Endothelial cell of umbilical vein (primary cell): ENCODE measurements around the gene DSCAML1. TPM values are rescaled to one million over a fixed set of nuclear protein-coding genes. Genes with fewer than 3 reads are reported as not detected.

Experiments used
- BruUV-seq: library from RNA; stranded (reverse); fragments of 400-500 nt; replicated peaks from 2 replicates; lab custom pipeline; 2021; lab: Mats Ljungman, UMichigan
- CTCF ChIA-PET: fragments of 300-600, 350-600 bp; sonication (Branson Sonifier 250); formaldehyde crosslinking; loops from one replicate; lab custom pipeline; 2021; ENCODE audit warnings: antibody characterized with exemption, inconsistent platforms; lab: Charles Lee
- POLR2A ChIA-PET: fragments of 300-600, 350-600 bp; sonication (Branson Sonifier 250); formaldehyde crosslinking; loops from one replicate; lab custom pipeline; 2021; ENCODE audit warnings: antibody characterized with exemption, inconsistent platforms; lab: Charles Lee
- DNase-seq: peaks from one replicate; pipeline ENCODE4 v3.0.0-alpha.2; 2011; ENCODE audit warnings: low read depth, low spot score
- FAIRE-seq: peaks from 2 replicates; lab custom pipeline; 2011; peaks lifted over from hg19 to GRCh38; lab: Jason Lieb, UNC
- H2AFZ ChIP-seq: 2 replicates; pipeline ENCODE4 v1.6.0; 2012; ENCODE audit warnings: low read depth, low read length, control low read depth, inconsistent platforms
- H3K27ac ChIP-seq: 2 replicates; pipeline ENCODE4 v1.5.1; 2011; ENCODE audit warnings: low read depth, mild to moderate bottlenecking, control low read depth, low read length, moderate library complexity; ENCODE audit not compliant: insufficient read depth
- H3K27me3 ChIP-seq, 2 experiments: 2 replicates each; pipeline versions ENCODE4 v1.6.0 to v1.6.1; 2011; ENCODE audit warnings: low read length in 2 of 2, mixed read lengths in 1 of 2; ENCODE audit not compliant: control insufficient read depth in 2 of 2, insufficient read depth in 2 of 2
- H3K36me3 ChIP-seq, 2 experiments: 2 replicates in 1 of 2; 3 replicates in 1 of 2; pipeline ENCODE4 v1.5.1; 2011; ENCODE audit warnings: low read length in 2 of 2, mild to moderate bottlenecking in 1 of 2, moderate library complexity in 1 of 2; ENCODE audit not compliant: control insufficient read depth in 2 of 2, insufficient read depth in 2 of 2; ENCODE audit errors: extremely low read depth in 1 of 2
- H3K4me1 ChIP-seq: 3 replicates; pipeline ENCODE4 v1.5.1; 2011; ENCODE audit warnings: mild to moderate bottlenecking, low read length; ENCODE audit not compliant: control insufficient read depth, insufficient read depth; ENCODE audit errors: extremely low read depth
- H3K4me2 ChIP-seq: 2 replicates; pipeline ENCODE4 v1.6.1; 2011; ENCODE audit warnings: low read length, control low read depth, mixed read lengths; ENCODE audit not compliant: insufficient read depth
- H3K4me3 ChIP-seq, 3 experiments: fragments of 200-600 bp in 1 of 3; sonication (generic), shearing (Covaris generic) in 1 of 3; replicated peaks in 1 of 3; 2 replicates each; pipeline ENCODE4 v1.5.1; 2011 to 2016; ENCODE audit warnings: control low read depth in 3 of 3, low read length in 3 of 3, mild to moderate bottlenecking in 2 of 3, inconsistent platforms in 1 of 3, low read depth in 1 of 3, moderate library complexity in 1 of 3; ENCODE audit not compliant: insufficient read depth in 1 of 3
- H3K79me2 ChIP-seq: 2 replicates; pipeline ENCODE4 v1.6.0; 2012; ENCODE audit warnings: low read length, inconsistent platforms; ENCODE audit not compliant: control insufficient read depth, insufficient read depth
- H3K9ac ChIP-seq: replicated peaks from 2 replicates; pipeline ENCODE3; 2011; ENCODE audit warnings: low read length, control low read depth; ENCODE audit not compliant: insufficient read depth; ENCODE audit errors: extremely low read depth
- H3K9me1 ChIP-seq: replicated peaks from 3 replicates; pipeline ENCODE4 v1.6.0; 2011; ENCODE audit warnings: mild to moderate bottlenecking, low read length; ENCODE audit not compliant: control insufficient read depth, insufficient read depth; ENCODE audit errors: extremely low read depth
- H3K9me3 ChIP-seq: replicated peaks from 2 replicates; pipeline ENCODE4 v1.5.1; 2012; ENCODE audit warnings: low read length, inconsistent platforms; ENCODE audit not compliant: control insufficient read depth, insufficient read depth
- H4K20me1 ChIP-seq: replicated peaks from 2 replicates; pipeline ENCODE3; 2011; ENCODE audit warnings: mild to moderate bottlenecking, low read length; ENCODE audit not compliant: control insufficient read depth, insufficient read depth; ENCODE audit errors: extremely low read depth
- CTCF ChIP-seq, 2 donors: IDR thresholded peaks; 1 replicate in 1 of 2; 2 replicates in 1 of 2; pipeline ENCODE4 v1.5.1; 2011; ENCODE audit warnings: low read length in 2 of 2, mild to moderate bottlenecking in 2 of 2, moderate library complexity in 2 of 2, control low read depth in 1 of 2, inconsistent platforms in 1 of 2, low read depth in 1 of 2; ENCODE audit not compliant: insufficient read depth in 1 of 2; ENCODE audit errors: extremely low read depth in 1 of 2
- EZH2 ChIP-seq: IDR thresholded peaks from 2 replicates; pipeline ENCODE4 v1.6.1; 2012; ENCODE audit warnings: borderline replicate concordance, low read depth, mild to moderate bottlenecking, moderate library complexity, low read length, inconsistent platforms; ENCODE audit not compliant: severe bottlenecking
- FOS ChIP-seq: IDR thresholded peaks from 2 replicates; pipeline ENCODE4 v1.6.1; 2011; ENCODE audit warnings: mild to moderate bottlenecking, low read length, moderate library complexity, borderline replicate concordance; ENCODE audit not compliant: insufficient read depth
- GATA2 ChIP-seq: IDR thresholded peaks from 2 replicates; pipeline ENCODE4 v1.7.0; 2011; ENCODE audit warnings: low read depth, mild to moderate bottlenecking, moderate library complexity, mixed read lengths, low read length; ENCODE audit not compliant: insufficient read length, insufficient read depth
- JUN ChIP-seq: IDR thresholded peaks from 2 replicates; pipeline ENCODE4 v1.6.1; 2011; ENCODE audit warnings: borderline replicate concordance, low read depth; ENCODE audit not compliant: insufficient read length, insufficient read depth
- MYC ChIP-seq: IDR thresholded peaks from one replicate; pipeline ENCODE4 v1.6.1; 2011; ENCODE audit warnings: mild to moderate bottlenecking, low read depth, low read length
- POLR2A ChIP-seq: IDR thresholded peaks from 2 replicates; pipeline ENCODE4 v1.6.1; 2012; ENCODE audit warnings: low read depth, mild to moderate bottlenecking, control low read depth, low read length
- POLR2AphosphoS5 ChIP-seq: IDR thresholded peaks from 2 replicates; pipeline ENCODE4 v1.6.1; 2012; ENCODE audit warnings: low read depth, mild to moderate bottlenecking, control low read depth, low read length, moderate library complexity; ENCODE audit not compliant: insufficient read depth
- dilution Hi-C: fragments of 300-500 bp; cut with MboI; formaldehyde crosslinking; loops from one replicate; pipeline ENCODE4 v1.15.0; 2019; ENCODE audit warnings: low sequenced_read_pairs; ENCODE audit not compliant: extremely low pct_ligation_motif_present
- intact Hi-C: fragments of 100-400 bp; cut with micrococcal nuclease; formaldehyde crosslinking; loops from one replicate; pipeline ENCODE4 v1.10.0; 2022
- polyA plus RNA-seq, 4 experiments: library from polyadenylated mRNA; depleted of rRNA in 3 of 4; stranded (reverse) in 3 of 4; unstranded in 1 of 4; fragments of >200 nt; gene quantifications; 2 replicates each; pipeline versions ENCODE4 v1.2.1 to v1.2.3, GENCODE V29; 2011 to 2012; ENCODE audit warnings: missing spikeins in 1 of 4
- total RNA-seq: library from RNA; stranded (reverse); gene quantifications from 2 replicates; pipeline ENCODE4 v1.2.3, GENCODE V29; 2021
- TF ChIP-seq, protein P1 (sequence below): IDR thresholded peaks from 2 replicates; pipeline ENCODE4 v1.6.1; 2011; ENCODE audit not compliant: insufficient read depth, insufficient read length

The DSCAML1 gene
- total and polyA plus RNA-seq, 2 donors (not counting 3 experiments of a cell fraction or from before 2014, with no cell fraction given): not detected

DNA sequence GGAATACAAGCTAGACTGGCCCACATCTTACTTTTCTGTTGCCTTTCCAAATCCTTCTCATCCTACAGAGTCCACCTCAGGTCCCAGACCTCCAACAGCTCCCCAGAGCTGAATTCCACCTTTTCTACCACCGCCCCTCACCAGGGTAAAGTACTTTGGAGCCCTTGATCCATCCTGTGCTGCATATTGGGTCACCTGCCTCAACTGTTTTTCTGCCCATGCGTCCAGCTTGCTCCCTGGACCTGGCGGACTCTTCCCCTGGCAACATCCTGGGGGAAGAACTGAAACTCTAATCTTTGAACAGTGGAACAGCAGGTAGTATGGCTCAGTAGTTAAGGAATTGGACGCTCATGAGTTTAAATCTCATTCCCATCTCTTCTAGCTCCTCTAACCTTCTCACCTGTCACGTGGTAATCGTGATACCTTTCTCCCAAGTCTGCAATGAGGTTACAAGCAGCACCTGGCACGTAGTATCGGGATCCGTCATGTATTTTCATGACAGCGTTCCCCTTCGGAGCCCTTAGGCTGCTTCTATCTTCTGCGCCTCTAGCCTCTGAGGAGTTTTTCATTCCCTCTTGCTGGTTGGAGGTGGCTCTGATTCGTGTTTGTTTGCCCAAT lies 371.2 kb downstream of the DSCAML1 start:
- DNase-seq: no peak
- no peak for TF ChIP-seq EZH2
- TF ChIP-seq JUN: no peak
- no peak for TF ChIP-seq MYC
- no peak for TF ChIP-seq POLR2AphosphoS5
- TF ChIP-seq, protein P1, sequence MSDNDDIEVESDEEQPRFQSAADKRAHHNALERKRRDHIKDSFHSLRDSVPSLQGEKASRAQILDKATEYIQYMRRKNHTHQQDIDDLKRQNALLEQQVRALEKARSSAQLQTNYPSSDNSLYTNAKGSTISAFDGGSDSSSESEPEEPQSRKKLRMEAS: no peak
- no peak for TF ChIP-seq POLR2A
- no peak for TF ChIP-seq FOS
- no peak for TF ChIP-seq CTCF (IDR thresholded peaks at IDR 0.05; ENCODE audit: extremely low read depth in 1 of 2, insufficient read depth in 1 of 2, low read depth in 1 of 2, low read length in 2 of 2)
- TF ChIP-seq GATA2: no peak
- Histone ChIP-seq H4K20me1 (no peaks in the 10 kb centered on the region), H3K9me1 (no peaks in the 10 kb centered on the region), H3K9me3 (no peaks in the 10 kb centered on the region), H3K27ac (no peak overlapping the region), H3K36me3 (no peaks in the 10 kb centered on the region), H3K79me2 (no peaks in the 10 kb centered on the region), H3K4me3 (no peak overlapping the region), H2AFZ (no peak overlapping the region), H3K4me1 (no peaks in the 10 kb centered on the region), H3K4me2 (no peak overlapping the region), H3K9ac (no peak overlapping the region), H3K27me3 (no peaks in the 10 kb centered on the region)
- FAIRE-seq: no peak
- intact Hi-C loops (loop anchor here (1.0 to 2.0 kb wide), 3 partner anchors 196 to 521 kb away; no protein-coding TSS in a partner anchor), dilution Hi-C loops (no loop called here)
- CTCF ChIA-PET: interaction anchor here (0.5 to 5.7 kb wide), 93 partner anchors 10 to 745 kb away, joined by 3 to 133 read pairs (median 4); no protein-coding TSS in a partner anchor
- BruUV-seq: no TSS peak
- POLR2A ChIA-PET: no interaction called here
